K562 (cell line): ENCODE measurements around the gene PEPD. TPM values are rescaled to one million over a fixed set of nuclear protein-coding genes. Genes with fewer than 3 reads are reported as not detected.

ENCODE experiments used
- ATAC-seq: fragments of 200-7000 bp; cut with Tn5 transposase; 3 replicates; pipeline ENCODE4 v1.9.1; 2020; ENCODE audit warnings: moderate library complexity
- BruUV-seq: library from RNA; stranded (reverse); fragments of 400-500 nt; replicated peaks from 2 replicates; lab custom pipeline; 2021; lab: Mats Ljungman, UMichigan
- CTCF ChIA-PET: fragments of 300-600 bp; formaldehyde crosslinking; extraction: SDS; loops from one replicate; lab custom pipeline; 2021; ENCODE audit warnings: low intra/inter-chr PET ratio; lab: Yijun Ruan, JAX
- POLR2A ChIA-PET: fragments of 300-600, 350-650 bp; sonication (Branson Sonifier 250); formaldehyde crosslinking; extraction: SDS; loops from one replicate; lab custom pipeline; 2021; ENCODE audit warnings: antibody characterized with exemption, inconsistent platforms; lab: Yijun Ruan, JAX
- DNase-seq, 4 experiments: peaks; one replicate each; pipeline versions ENCODE4 v3.0.0 to v3.0.0-alpha.2; 2011 to 2018; ENCODE audit warnings: low spot score in 3 of 4, mixed read lengths in 3 of 4; ENCODE audit errors: extremely low read depth in 1 of 4
- FAIRE-seq: peaks from 2 replicates; lab custom pipeline; 2011; peaks lifted over from hg19 to GRCh38; lab: Jason Lieb, UNC
- H2AFZ ChIP-seq: 2 replicates; pipeline ENCODE4 v1.6.0; 2011; ENCODE audit warnings: low read depth, low read length, control low read depth, inconsistent platforms
- H3K27ac ChIP-seq: fragments of 200-600 bp; 3 replicates; pipeline ENCODE4 v1.8.0; 2011; ENCODE audit warnings: low read depth, mild to moderate bottlenecking, control low read depth, inconsistent platforms, low read length, moderate library complexity, mixed read lengths; ENCODE audit errors: extremely low read depth
- H3K27me3 ChIP-seq, 2 experiments: fragments of 300-600 bp in 1 of 2; 2 replicates in 1 of 2; 3 replicates in 1 of 2; pipeline versions ENCODE4 v1.6.0 to v1.8.0; 2011; ENCODE audit warnings: inconsistent platforms in 2 of 2, low read length in 2 of 2, mild to moderate bottlenecking in 1 of 2, mixed read lengths in 1 of 2, moderate library complexity in 1 of 2; ENCODE audit not compliant: control insufficient read depth in 2 of 2, insufficient read depth in 2 of 2
- H3K36me3 ChIP-seq: fragments of 300-600 bp; 3 replicates; pipeline ENCODE4 v1.8.0; 2011; ENCODE audit warnings: mild to moderate bottlenecking, low read length, inconsistent platforms; ENCODE audit not compliant: control insufficient read depth, insufficient read depth
- H3K4me1 ChIP-seq, 2 experiments: fragments of 200-600 bp in 1 of 2; replicated peaks in 1 of 2; 2 replicates in 1 of 2; 3 replicates in 1 of 2; pipeline versions ENCODE4 v1.5.1 to v1.8.0; 2011; ENCODE audit warnings: inconsistent platforms in 2 of 2, low read length in 2 of 2, mild to moderate bottlenecking in 1 of 2, mixed read lengths in 1 of 2, moderate library complexity in 1 of 2; ENCODE audit not compliant: control insufficient read depth in 2 of 2, insufficient read depth in 2 of 2
- H3K4me2 ChIP-seq: 2 replicates; pipeline ENCODE4 v1.6.1; 2011; ENCODE audit warnings: low read length, control low read depth, inconsistent platforms, mixed read lengths; ENCODE audit not compliant: insufficient read depth
- H3K4me3 ChIP-seq: fragments of 200-600 bp; sonication (generic), shearing (Covaris generic); 2 replicates; pipeline ENCODE4 v1.5.1; 2016; ENCODE audit warnings: control low read depth, inconsistent platforms
- H3K79me2 ChIP-seq: fragments of 200-600 bp; 3 replicates; pipeline ENCODE4 v1.8.0; 2011; ENCODE audit warnings: low read length, inconsistent platforms; ENCODE audit not compliant: control insufficient read depth, insufficient read depth
- H3K9ac ChIP-seq, 2 experiments: 2 replicates each; pipeline versions ENCODE4 v1.6.0 to v1.6.1; 2011; ENCODE audit warnings: low read depth in 2 of 2, low read length in 2 of 2, control low read depth in 1 of 2, inconsistent platforms in 1 of 2, mild to moderate bottlenecking in 1 of 2, mixed read lengths in 1 of 2; ENCODE audit not compliant: insufficient read depth in 1 of 2
- H3K9me1 ChIP-seq: one replicate; pipeline ENCODE4 v1.6.0; 2011; ENCODE audit warnings: inconsistent platforms, mild to moderate bottlenecking, low read length, moderate library complexity; ENCODE audit not compliant: control insufficient read depth, insufficient read depth
- H3K9me3 ChIP-seq: replicated peaks from 2 replicates; pipeline ENCODE4 v1.5.1; 2011; ENCODE audit warnings: low read depth, low read length, inconsistent platforms; ENCODE audit not compliant: control insufficient read depth, insufficient read depth
- H4K20me1 ChIP-seq: replicated peaks from 2 replicates; pipeline ENCODE4 v1.6.1; 2011; ENCODE audit warnings: low read length, inconsistent platforms, mixed read lengths; ENCODE audit not compliant: control insufficient read depth, insufficient read depth
- CBFA2T3 ChIP-seq: fragments of 450-650 bp; IDR thresholded peaks from 2 replicates; pipeline ENCODE4 v1.6.1; 2017
- FOXP4 ChIP-seq: sonication (generic); formaldehyde crosslinking; IDR thresholded peaks from 2 replicates; pipeline ENCODE4 v1.8.0; 2022; ENCODE audit warnings: mild to moderate bottlenecking, missing genetic modification reagents, borderline replicate concordance
- KAT8 ChIP-seq: fragments of 450-650 bp; IDR thresholded peaks from 2 replicates; pipeline ENCODE4 v1.6.1; 2016; ENCODE audit warnings: low read depth, mild to moderate bottlenecking
- NFXL1 ChIP-seq: fragments of 450-650 bp; formaldehyde crosslinking; IDR thresholded peaks from 2 replicates; pipeline ENCODE4 v1.4.0; 2021; ENCODE audit warnings: mild to moderate bottlenecking
- THRB ChIP-seq: fragments of 450-650 bp; formaldehyde crosslinking; conservative IDR thresholded peaks from 2 replicates; pipeline ENCODE4 v1.4.0; 2022; ENCODE audit warnings: mild to moderate bottlenecking, missing genetic modification characterization
- WGBS: fragments of 100-300 bp; shearing (Covaris generic); methylation state at CpG from one replicate; pipeline ENCODE4 v1.1.6; 2016; ENCODE audit warnings: low coverage, mixed read lengths; ENCODE audit not compliant: insufficient coverage; ENCODE audit errors: missing lambda C conversion rate; 5-methylcytosine and 5-hydroxymethylcytosine counted together
- in situ Hi-C: fragments of 300-500 bp; cut with MboI; formaldehyde crosslinking; loops from 4 replicates; pipeline ENCODE4 v1.15.0; 2018; ENCODE audit warnings: inconsistent platforms, mixed read lengths
- intact Hi-C: fragments of 100-400 bp; cut with micrococcal nuclease; formaldehyde crosslinking; loops from 2 replicates; pipeline ENCODE4 v1.14.2; 2022
- polyA plus RNA-seq, 8 experiments: library from polyadenylated mRNA; depleted of rRNA in 4 of 8; stranded (reverse) in 5 of 8; unstranded in 3 of 8; fragments of >200 nt; fragmentation: Nextera tagmentation in 2 of 8; fragmentation: Illumina TruSeq in 1 of 8; extraction: Ambion mirVana in 2 of 8; extraction: Trizol in 1 of 8; gene quantifications; 2 replicates each; pipeline versions ENCODE4 v1.2.1 to v1.2.3, GENCODE V29; 2011 to 2014; ENCODE audit warnings: inconsistent platforms in 1 of 8, missing spikeins in 1 of 8
- total RNA-seq, 7 experiments: library from RNA; depleted of rRNA in 6 of 7; stranded (reverse); fragments of >200 nt in 6 of 7; fragmentation: Illumina TruSeq in 2 of 7; extraction: Trizol in 2 of 7; gene quantifications; 2 replicates each; pipeline versions ENCODE4 v1.2.1 to v1.2.3, GENCODE V29; 2011 to 2021; ENCODE audit warnings: low replicate concordance in 1 of 7

PEPD gene
- total and polyA plus RNA-seq, 9 of the 15 experiments (the other 6 are each of a cell fraction or from before 2014, with no cell fraction given) = 1.3 to 19.2 (median 16.0) TPM

GRCh38 chr19:33493401-33494275 is 28.0 kb downstream of the PEPD start:
- H3K4me1 ChIP-seq = no peaks in the 10 kb centered on the region
- CTCF ChIA-PET = no interaction called here
- H3K9ac ChIP-seq = no peak overlapping the region
- POLR2A ChIA-PET = no interaction called here
- ATAC-seq = no peak
- in situ Hi-C loops = no loop called here
- H3K27ac ChIP-seq = no peak overlapping the region
- H4K20me1 ChIP-seq = peaks cover 6% of the 10 kb centered on the region; the same call in 1 of the 2 replicates
- no peaks in the 10 kb centered on the region; a peak in 1 of 5 replicates for H3K27me3 ChIP-seq
- no TSS peak for BruUV-seq
- H3K9me3 ChIP-seq = no peaks in the 10 kb centered on the region
- intact Hi-C loops = no loop called here
- no peak for FAIRE-seq
- no peaks in the 10 kb centered on the region for H3K36me3 ChIP-seq
- WGBS = 17% methylated on average over 13 of the region's 14 CpGs
- no peak overlapping the region for H3K4me2 ChIP-seq
- TF ChIP-seq CBFA2T3 (no peak), FOXP4 (CRISPR knock-in tag) (no peak), KAT8 (no peak), THRB (no peak), NFXL1 (CRISPR knock-in tag) (no peak)
- TF ChIP-seq, all 486 proteins: peak for 0
- Histone ChIP-seq H3K9me1 (no peaks in the 10 kb centered on the region), H3K79me2 (no peaks in the 10 kb centered on the region), H3K4me3 (no peak overlapping the region), H2AFZ (no peak overlapping the region)
- no peak for DNase-seq
